Smooth muscle cell (in vitro differentiated cells): ENCODE data around the gene SHMT1. TPM values are rescaled to one million over a fixed set of nuclear protein-coding genes. Genes with fewer than 3 reads are reported as not detected.

Experiments
- DNase-seq: peaks from one replicate; lab custom pipeline; 2025; ENCODE audit not compliant: unreplicated experiment; lab: John Stamatoyannopoulos, UW
- H2AFZ ChIP-seq: fragments of 200-600 bp; sonication (generic); 2 replicates; pipeline ENCODE4 v1.6.0; 2016; ENCODE audit warnings: antibody characterized with exemption, low read depth, mild to moderate bottlenecking
- H3F3A ChIP-seq: fragments of 200-600 bp; sonication (generic); 2 replicates; pipeline ENCODE4 v1.6.0; 2017; ENCODE audit warnings: antibody characterized with exemption, low read depth
- H3K27ac ChIP-seq: fragments of 200-600 bp; sonication (generic); 2 replicates; pipeline ENCODE4 v1.5.1; 2016; ENCODE audit warnings: low read depth, mild to moderate bottlenecking
- H3K27me3 ChIP-seq: fragments of 200-600 bp; sonication (generic); 2 replicates; pipeline ENCODE4 v1.6.1; 2016; ENCODE audit warnings: low read depth, mild to moderate bottlenecking
- H3K36me3 ChIP-seq: fragments of 200-600 bp; sonication (generic); 2 replicates; pipeline ENCODE4 v1.5.1; 2016; ENCODE audit warnings: low read depth
- H3K4me1 ChIP-seq: fragments of 200-600 bp; sonication (generic); 2 replicates; pipeline ENCODE4 v1.5.1; 2016; ENCODE audit warnings: low read depth
- H3K4me2 ChIP-seq: fragments of 200-600 bp; sonication (generic); 2 replicates; pipeline ENCODE4 v1.6.0; 2016; ENCODE audit warnings: mild to moderate bottlenecking
- H3K4me3 ChIP-seq: fragments of 200-600 bp; sonication (generic); 2 replicates; pipeline ENCODE4 v1.5.1; 2016; ENCODE audit warnings: mild to moderate bottlenecking
- H3K79me2 ChIP-seq: fragments of 200-600 bp; sonication (generic); 2 replicates; pipeline ENCODE4 v1.6.0; 2016; ENCODE audit warnings: low read depth, mild to moderate bottlenecking
- H3K9ac ChIP-seq: fragments of 200-600 bp; sonication (generic); 2 replicates; pipeline ENCODE4 v1.6.0; 2016; ENCODE audit warnings: low read depth
- H3K9me3 ChIP-seq: fragments of 200-600 bp; sonication (generic); replicated peaks from 2 replicates; pipeline ENCODE4 v1.5.1; 2016; ENCODE audit warnings: low read depth
- H4K20me1 ChIP-seq: fragments of 200-600 bp; sonication (generic); 2 replicates; pipeline ENCODE4 v1.6.0; 2016; ENCODE audit warnings: low read depth
- WGBS: methylation state at CpG from one replicate; pipeline ENCODE4 v1.1.7; 2016; ENCODE audit warnings: low lambda C conversion rate; 5-methylcytosine and 5-hydroxymethylcytosine counted together
- polyA plus RNA-seq: library from polyadenylated mRNA; unstranded; fragments of >200 nt; fragmentation: Nextera tagmentation; extraction: Ambion mirVana; gene quantifications from 2 replicates; pipeline ENCODE4 v1.2.1, GENCODE V29; 2016
- total RNA-seq: library from RNA; depleted of rRNA; stranded (reverse); fragments of >200 nt; gene quantifications from 2 replicates; pipeline ENCODE4 v1.2.3, GENCODE V29; 2014
- TF ChIP-seq, protein P1 (sequence below): fragments of 200-600 bp; sonication (generic); IDR thresholded peaks from 2 replicates; pipeline ENCODE4 v1.5.1; 2017; ENCODE audit warnings: borderline replicate concordance, mild to moderate bottlenecking, antibody characterized with exemption; ENCODE audit not compliant: insufficient read depth, poor library complexity, severe bottlenecking

Gene SHMT1
- total and polyA plus RNA-seq, 2 experiments from 2014 or later = 4.1 to 10.3 TPM

- no peaks in the 10 kb centered on the region for H3K4me1 ChIP-seq
- H3F3A ChIP-seq = no peaks in the 10 kb centered on the region
- WGBS = 97% methylated on average over 6 of the region's 6 CpGs
- H4K20me1 ChIP-seq = peaks cover 24% of the 10 kb centered on the region
- no peak overlapping the region for H3K4me2 ChIP-seq
- TF ChIP-seq, protein P1, sequence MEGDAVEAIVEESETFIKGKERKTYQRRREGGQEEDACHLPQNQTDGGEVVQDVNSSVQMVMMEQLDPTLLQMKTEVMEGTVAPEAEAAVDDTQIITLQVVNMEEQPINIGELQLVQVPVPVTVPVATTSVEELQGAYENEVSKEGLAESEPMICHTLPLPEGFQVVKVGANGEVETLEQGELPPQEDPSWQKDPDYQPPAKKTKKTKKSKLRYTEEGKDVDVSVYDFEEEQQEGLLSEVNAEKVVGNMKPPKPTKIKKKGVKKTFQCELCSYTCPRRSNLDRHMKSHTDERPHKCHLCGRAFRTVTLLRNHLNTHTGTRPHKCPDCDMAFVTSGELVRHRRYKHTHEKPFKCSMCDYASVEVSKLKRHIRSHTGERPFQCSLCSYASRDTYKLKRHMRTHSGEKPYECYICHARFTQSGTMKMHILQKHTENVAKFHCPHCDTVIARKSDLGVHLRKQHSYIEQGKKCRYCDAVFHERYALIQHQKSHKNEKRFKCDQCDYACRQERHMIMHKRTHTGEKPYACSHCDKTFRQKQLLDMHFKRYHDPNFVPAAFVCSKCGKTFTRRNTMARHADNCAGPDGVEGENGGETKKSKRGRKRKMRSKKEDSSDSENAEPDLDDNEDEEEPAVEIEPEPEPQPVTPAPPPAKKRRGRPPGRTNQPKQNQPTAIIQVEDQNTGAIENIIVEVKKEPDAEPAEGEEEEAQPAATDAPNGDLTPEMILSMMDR = no peak
- no peak overlapping the region for H3K27ac ChIP-seq
- no peak for DNase-seq
- H3K27me3 ChIP-seq = no peaks in the 10 kb centered on the region
- H3K4me3 ChIP-seq = no peak overlapping the region
- H3K79me2 ChIP-seq = no peaks in the 10 kb centered on the region
- no peak overlapping the region for H3K9ac ChIP-seq
- no peaks in the 10 kb centered on the region for H3K9me3 ChIP-seq
- H2AFZ ChIP-seq = no peak overlapping the region
- peaks cover 5% of the 10 kb centered on the region for H3K36me3 ChIP-seq
Observed at GRCh38 chr17:18326572-18326971, 36.8 kb downstream of the SHMT1 start.

- Histone ChIP-seq H3K36me3 (peaks cover 5% of the 10 kb centered on the region), H3K4me2 (no peak overlapping the region), H3K79me2 (peaks cover 2% of the 10 kb centered on the region), H3K9me3 (no peaks in the 10 kb centered on the region), H3K27me3 (no peaks in the 10 kb centered on the region), H3F3A (no peaks in the 10 kb centered on the region), H3K27ac (no peak overlapping the region), H4K20me1 (peaks cover 29% of the 10 kb centered on the region), H3K9ac (no peak overlapping the region), H3K4me1 (no peaks in the 10 kb centered on the region), H2AFZ (no peak overlapping the region), H3K4me3 (no peak overlapping the region)
- WGBS = 98% methylated on average over 2 of the region's 2 CpGs
- TF ChIP-seq, protein P1 = no peak
- no peak for DNase-seq
Observed at GRCh38 chr17:18326039-18326438, 37.3 kb downstream of the SHMT1 start.

GRCh38 chr17:18324140-18325050 lies 39.0 kb downstream of the SHMT1 start:
- WGBS = 96% methylated on average over 27 of the region's 27 CpGs
- Histone ChIP-seq H3K9ac (no peak overlapping the region), H3K4me2 (no peak overlapping the region), H3K27me3 (no peaks in the 10 kb centered on the region), H3K9me3 (no peaks in the 10 kb centered on the region), H3K36me3 (peaks cover 5% of the 10 kb centered on the region), H2AFZ (no peak overlapping the region), H3F3A (no peaks in the 10 kb centered on the region), H4K20me1 (peaks cover 45% of the 10 kb centered on the region), H3K4me1 (no peaks in the 10 kb centered on the region), H3K4me3 (no peak overlapping the region), H3K79me2 (peaks cover 19% of the 10 kb centered on the region), H3K27ac (no peak overlapping the region)
- TF ChIP-seq, protein P1 = no peak
- DNase-seq = no peak
